ENCODE measurements around the gene HHATL.

DNA sequence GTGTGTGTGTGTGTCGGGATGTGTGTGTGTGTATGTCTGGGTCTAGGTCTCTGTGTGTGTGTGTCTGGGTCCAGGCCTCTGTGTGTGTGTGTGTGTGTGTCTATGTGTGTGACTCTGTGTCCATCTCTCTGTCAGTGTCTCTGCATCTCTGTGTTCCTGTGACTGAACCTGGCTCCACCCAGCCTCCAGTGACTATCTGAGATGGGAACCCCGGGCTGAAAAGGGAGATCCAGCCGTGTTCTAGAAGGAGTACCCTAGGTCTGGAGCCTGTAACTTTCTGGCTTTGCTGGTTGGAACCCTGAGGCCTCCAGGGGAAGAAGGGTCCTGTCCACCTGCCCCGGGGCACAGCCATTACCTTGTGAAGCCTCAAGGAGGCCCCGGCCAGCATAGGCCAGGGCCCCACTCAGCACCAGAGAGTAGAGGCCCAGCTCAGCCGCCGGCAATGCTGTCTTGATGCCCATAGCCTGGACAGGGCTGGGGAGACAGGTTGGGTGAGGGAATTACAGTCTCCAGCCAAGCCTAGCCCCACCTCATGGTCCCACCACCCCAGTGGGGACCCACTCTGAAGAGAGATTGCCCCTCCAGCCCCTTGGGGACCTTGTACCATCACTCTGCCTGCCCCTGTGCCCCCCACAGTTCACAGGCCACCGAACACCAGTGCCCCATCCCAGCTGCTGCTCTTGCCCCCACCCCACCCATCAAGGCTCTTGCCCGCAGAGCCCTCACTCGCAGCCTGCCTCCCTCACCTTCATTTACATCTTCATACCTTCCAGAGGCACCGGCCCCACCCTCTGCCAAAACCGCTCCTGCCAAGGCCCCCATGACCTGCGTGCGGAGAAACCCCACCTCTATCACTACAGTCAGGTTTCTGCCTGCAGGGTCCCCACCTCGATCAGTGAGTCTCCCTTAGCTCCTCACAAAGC is 2.0 kb downstream of the HHATL start:
- no peak for TF ChIP-seq POLR2A (IDR thresholded peaks at IDR 0.05)
- TF ChIP-seq, protein P1, sequence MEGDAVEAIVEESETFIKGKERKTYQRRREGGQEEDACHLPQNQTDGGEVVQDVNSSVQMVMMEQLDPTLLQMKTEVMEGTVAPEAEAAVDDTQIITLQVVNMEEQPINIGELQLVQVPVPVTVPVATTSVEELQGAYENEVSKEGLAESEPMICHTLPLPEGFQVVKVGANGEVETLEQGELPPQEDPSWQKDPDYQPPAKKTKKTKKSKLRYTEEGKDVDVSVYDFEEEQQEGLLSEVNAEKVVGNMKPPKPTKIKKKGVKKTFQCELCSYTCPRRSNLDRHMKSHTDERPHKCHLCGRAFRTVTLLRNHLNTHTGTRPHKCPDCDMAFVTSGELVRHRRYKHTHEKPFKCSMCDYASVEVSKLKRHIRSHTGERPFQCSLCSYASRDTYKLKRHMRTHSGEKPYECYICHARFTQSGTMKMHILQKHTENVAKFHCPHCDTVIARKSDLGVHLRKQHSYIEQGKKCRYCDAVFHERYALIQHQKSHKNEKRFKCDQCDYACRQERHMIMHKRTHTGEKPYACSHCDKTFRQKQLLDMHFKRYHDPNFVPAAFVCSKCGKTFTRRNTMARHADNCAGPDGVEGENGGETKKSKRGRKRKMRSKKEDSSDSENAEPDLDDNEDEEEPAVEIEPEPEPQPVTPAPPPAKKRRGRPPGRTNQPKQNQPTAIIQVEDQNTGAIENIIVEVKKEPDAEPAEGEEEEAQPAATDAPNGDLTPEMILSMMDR (IDR thresholded peaks at IDR 0.05) = no peak

All from uterus (tissue), 2 donors.